A673 (cell line): ENCODE data around the gene ANKS3. TPM values are rescaled to one million over a fixed set of nuclear protein-coding genes. Genes with fewer than 3 reads are reported as not detected.

Experiments used
- BruUV-seq: library from RNA; stranded (reverse); fragments of 400-500 nt; replicated peaks from 2 replicates; lab custom pipeline; 2021; lab: Mats Ljungman, UMichigan
- CTCF ChIA-PET: fragments of 300-600 bp; sonication (Branson Sonifier 250); formaldehyde crosslinking; loops from one replicate; lab custom pipeline; 2022; ENCODE audit warnings: antibody characterized with exemption; lab: Charles Lee
- POLR2A ChIA-PET: fragments of 300-600 bp; sonication (Branson Sonifier 250); formaldehyde crosslinking; loops from one replicate; lab custom pipeline; 2022; ENCODE audit warnings: antibody characterized with exemption; ENCODE audit not compliant: low non-redundant PET; lab: Charles Lee
- DNase-seq: peaks from one replicate; pipeline ENCODE4 v3.0.0-alpha.2; 2015; ENCODE audit warnings: low spot score
- H3K27ac ChIP-seq: fragments of 200-600 bp; sonication (generic); 2 replicates; pipeline ENCODE4 v1.5.1; 2016; ENCODE audit warnings: mixed run types, low read depth, mild to moderate bottlenecking, mixed read lengths, antibody characterized with exemption, low read length; ENCODE audit not compliant: poor library complexity, severe bottlenecking
- H3K27me3 ChIP-seq: fragments of 200-600 bp; sonication (generic); replicated peaks from 2 replicates; pipeline ENCODE4 v1.6.1; 2017; ENCODE audit warnings: mixed run types, low read depth, mild to moderate bottlenecking, mixed read lengths, antibody characterized with exemption, low read length; ENCODE audit not compliant: insufficient read depth, poor library complexity
- H3K36me3 ChIP-seq: fragments of 200-600 bp; sonication (generic); 2 replicates; pipeline ENCODE4 v1.6.1; 2016; ENCODE audit warnings: mixed run types, mild to moderate bottlenecking, mixed read lengths, antibody characterized with exemption, low read length; ENCODE audit not compliant: insufficient read depth, poor library complexity, severe bottlenecking
- H3K4me1 ChIP-seq: fragments of 200-600 bp; sonication (generic); 2 replicates; pipeline ENCODE4 v1.6.1; 2017; ENCODE audit warnings: mixed run types, mild to moderate bottlenecking, mixed read lengths, antibody characterized with exemption, low read length; ENCODE audit not compliant: insufficient read depth, poor library complexity, severe bottlenecking
- H3K4me3 ChIP-seq: fragments of 200-600 bp; sonication (generic); 2 replicates; pipeline ENCODE4 v1.5.1; 2016; ENCODE audit warnings: low read depth, mixed run types, mild to moderate bottlenecking, mixed read lengths, low read length; ENCODE audit not compliant: poor library complexity, severe bottlenecking
- H3K9me3 ChIP-seq: fragments of 200-600 bp; sonication (generic); 2 replicates; pipeline ENCODE4 v1.6.1; 2016; ENCODE audit warnings: mixed run types, low read depth, mild to moderate bottlenecking, mixed read lengths, antibody characterized with exemption, low read length; ENCODE audit not compliant: poor library complexity, severe bottlenecking
- EZH2 ChIP-seq: fragments of 200-600 bp; sonication (generic); IDR thresholded peaks from 2 replicates; pipeline ENCODE4 v1.6.1; 2017; ENCODE audit warnings: borderline replicate concordance, low read depth, mild to moderate bottlenecking, mixed read lengths, antibody characterized with exemption, low read length; ENCODE audit not compliant: poor library complexity, severe bottlenecking
- intact Hi-C: fragments of 100-400 bp; cut with micrococcal nuclease; formaldehyde crosslinking; loops from one replicate; pipeline ENCODE4 v1.10.0; 2022; ENCODE audit not compliant: unreplicated experiment
- total RNA-seq: library from RNA; stranded (reverse); gene quantifications from 2 replicates; pipeline ENCODE4 v1.2.3, GENCODE V29; 2021
- TF ChIP-seq, protein P1 (sequence below): fragments of 300-800, 200-600 bp; sonication (generic); conservative IDR thresholded peaks from 2 replicates; pipeline ENCODE4 v1.5.1; 2017; ENCODE audit warnings: low read depth, mild to moderate bottlenecking, antibody characterized with exemption, low read length, moderate library complexity, mixed read lengths

The ANKS3 gene
- total RNA-seq, 1 experiment from 2014 or later = 26.9 TPM

DNA sequence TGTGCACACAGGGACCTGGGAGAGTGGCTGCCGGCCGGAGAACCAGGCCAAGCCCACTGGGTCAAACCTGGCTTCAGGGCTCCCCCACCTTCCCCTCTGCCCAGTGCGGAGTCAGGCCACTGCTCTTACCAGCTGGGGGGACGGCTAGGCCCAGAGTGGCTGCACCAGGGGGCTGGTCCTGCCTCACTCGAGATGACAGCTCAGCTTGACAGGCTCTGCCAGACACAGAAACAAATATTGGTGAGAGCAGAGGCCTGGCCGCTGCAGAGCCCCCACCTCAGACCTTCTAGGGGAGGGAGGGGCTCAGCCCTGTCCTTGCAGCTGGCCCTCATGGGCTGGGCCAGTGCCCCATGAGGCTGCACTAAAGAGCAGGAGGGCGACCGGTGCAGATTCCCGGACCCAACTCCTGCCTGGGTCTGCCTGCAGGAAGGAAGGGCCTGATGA lies 36.2 kb downstream of the ANKS3 start:
- H3K27me3 ChIP-seq = no peaks in the 10 kb centered on the region
- TF ChIP-seq, protein P1, sequence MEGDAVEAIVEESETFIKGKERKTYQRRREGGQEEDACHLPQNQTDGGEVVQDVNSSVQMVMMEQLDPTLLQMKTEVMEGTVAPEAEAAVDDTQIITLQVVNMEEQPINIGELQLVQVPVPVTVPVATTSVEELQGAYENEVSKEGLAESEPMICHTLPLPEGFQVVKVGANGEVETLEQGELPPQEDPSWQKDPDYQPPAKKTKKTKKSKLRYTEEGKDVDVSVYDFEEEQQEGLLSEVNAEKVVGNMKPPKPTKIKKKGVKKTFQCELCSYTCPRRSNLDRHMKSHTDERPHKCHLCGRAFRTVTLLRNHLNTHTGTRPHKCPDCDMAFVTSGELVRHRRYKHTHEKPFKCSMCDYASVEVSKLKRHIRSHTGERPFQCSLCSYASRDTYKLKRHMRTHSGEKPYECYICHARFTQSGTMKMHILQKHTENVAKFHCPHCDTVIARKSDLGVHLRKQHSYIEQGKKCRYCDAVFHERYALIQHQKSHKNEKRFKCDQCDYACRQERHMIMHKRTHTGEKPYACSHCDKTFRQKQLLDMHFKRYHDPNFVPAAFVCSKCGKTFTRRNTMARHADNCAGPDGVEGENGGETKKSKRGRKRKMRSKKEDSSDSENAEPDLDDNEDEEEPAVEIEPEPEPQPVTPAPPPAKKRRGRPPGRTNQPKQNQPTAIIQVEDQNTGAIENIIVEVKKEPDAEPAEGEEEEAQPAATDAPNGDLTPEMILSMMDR = no peak
- no peak for TF ChIP-seq EZH2
- DNase-seq = no peak
- H3K9me3 ChIP-seq = no peaks in the 10 kb centered on the region
- no peak overlapping the region for H3K27ac ChIP-seq
- CTCF ChIA-PET = no interaction called here
- intact Hi-C loops = loop anchor here (10.0 kb wide), 1 partner anchor 257 kb away; the partner anchor contains the start of gene SEC14L5
- peaks cover 41% of the 10 kb centered on the region for H3K36me3 ChIP-seq
- POLR2A ChIA-PET = no interaction called here
- no peak overlapping the region for H3K4me3 ChIP-seq
- H3K4me1 ChIP-seq = peaks cover 2% of the 10 kb centered on the region
- no TSS peak for BruUV-seq

DNA sequence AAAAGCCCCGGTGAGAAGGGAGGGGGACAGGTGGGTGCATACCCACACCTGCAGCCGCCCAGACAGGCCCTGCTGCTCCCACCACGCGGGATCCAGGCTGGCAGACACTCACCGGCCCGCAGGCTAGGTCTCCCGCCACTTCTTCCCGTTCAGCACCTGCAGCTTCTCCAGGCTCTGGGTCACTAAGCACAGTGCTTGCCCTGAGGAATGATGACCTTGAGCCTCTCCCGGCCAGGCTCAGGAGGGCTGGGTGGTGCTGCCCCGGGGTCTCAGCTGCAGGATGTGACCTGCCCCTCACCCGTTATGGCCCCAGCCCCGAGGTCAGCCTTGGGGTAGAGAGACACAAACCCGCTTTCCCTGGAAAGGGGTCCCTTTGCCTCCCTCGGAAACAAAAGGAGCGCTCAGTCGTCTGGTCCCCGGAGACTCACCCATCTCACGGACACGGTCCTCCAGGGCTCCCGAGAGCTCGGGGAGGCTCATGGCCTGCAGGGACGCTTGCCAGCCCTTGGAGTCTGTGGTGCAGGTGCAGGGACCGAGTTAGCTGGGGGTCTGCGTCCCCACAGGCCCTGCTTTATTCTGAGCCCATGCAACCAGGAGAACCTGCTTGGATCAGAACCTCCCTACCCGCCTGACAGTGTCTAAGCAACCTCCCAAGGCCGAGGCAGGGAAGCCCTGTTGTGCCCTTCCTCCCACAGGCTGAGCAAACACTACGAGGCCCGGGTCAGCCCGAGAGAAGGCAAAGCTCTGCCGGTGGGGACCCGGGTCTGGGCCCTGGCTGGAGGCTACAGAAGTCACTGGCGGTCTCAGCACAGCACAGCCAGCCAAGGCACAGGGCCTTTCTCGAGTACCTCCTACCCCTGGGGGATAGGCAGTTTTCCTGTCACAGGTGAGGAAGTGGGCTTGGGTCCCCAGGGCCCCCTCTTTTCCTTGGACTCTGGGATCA lies 36.9 kb downstream of the ANKS3 start:
- Histone ChIP-seq H3K4me1 (peaks cover 4% of the 10 kb centered on the region), H3K9me3 (no peaks in the 10 kb centered on the region), H3K27ac (no peak overlapping the region), H3K4me3 (no peak overlapping the region), H3K36me3 (peaks cover 37% of the 10 kb centered on the region), H3K27me3 (no peaks in the 10 kb centered on the region)
- CTCF ChIA-PET = no interaction called here
- TF ChIP-seq, protein P1 = no peak
- no peak for TF ChIP-seq EZH2
- no peak for DNase-seq
- intact Hi-C loops = loop anchor here (10.0 kb wide), 1 partner anchor 258 kb away; the partner anchor contains the start of gene SEC14L5
- no TSS peak for BruUV-seq
- POLR2A ChIA-PET = no interaction called here

DNA sequence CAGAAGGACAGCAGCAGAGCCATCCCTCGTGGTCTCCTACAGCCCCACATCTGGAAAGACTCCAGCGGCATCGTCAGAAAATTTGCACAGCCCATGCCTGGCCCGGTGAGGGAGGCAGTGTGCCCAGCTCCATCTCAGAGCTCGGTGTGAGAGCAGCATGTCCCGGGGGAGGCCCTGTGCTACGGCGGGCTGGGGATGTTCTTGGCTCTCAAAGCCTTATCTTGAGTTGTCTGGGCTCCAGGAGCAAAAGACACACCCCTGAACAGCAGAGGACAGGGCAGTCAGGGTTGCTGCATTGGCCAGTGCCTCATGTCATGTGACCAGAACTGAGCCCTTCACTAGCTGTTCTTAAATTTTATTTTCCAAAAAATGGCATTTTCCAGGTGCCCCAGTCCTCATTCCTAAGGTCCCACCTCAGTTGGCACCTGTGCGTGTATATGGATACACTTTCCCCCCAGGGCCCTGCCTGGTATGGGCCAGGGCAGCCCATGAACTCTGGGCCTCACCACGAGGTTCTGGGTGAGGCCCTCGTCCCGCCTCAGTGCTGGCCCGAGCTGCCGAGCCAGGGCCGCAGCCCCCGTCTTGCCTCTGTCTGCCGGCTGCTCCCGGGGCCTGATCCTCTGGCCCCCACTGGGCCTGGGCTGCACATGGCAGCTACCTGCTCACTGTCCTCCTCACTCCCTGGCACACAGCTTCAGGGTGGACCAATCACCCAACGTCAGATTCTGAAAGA lies 37.7 kb downstream of the ANKS3 start:
- POLR2A ChIA-PET = no interaction called here
- Histone ChIP-seq H3K4me3 (no peak overlapping the region), H3K27ac (no peak overlapping the region), H3K9me3 (no peaks in the 10 kb centered on the region), H3K27me3 (no peaks in the 10 kb centered on the region), H3K4me1 (peaks cover 4% of the 10 kb centered on the region), H3K36me3 (peaks cover 32% of the 10 kb centered on the region)
- DNase-seq = no peak
- BruUV-seq = no TSS peak
- no peak for TF ChIP-seq EZH2
- TF ChIP-seq, protein P1 = no peak
- CTCF ChIA-PET = no interaction called here
- intact Hi-C loops = loop anchor here (10.0 kb wide), 1 partner anchor 258 kb away; the partner anchor contains the start of gene SEC14L5
